Naive thymus-derived CD8-positive, alpha-beta T cell (primary cell): Measurements from ENCODE around the gene TSPAN13. TPM values are rescaled to one million over a fixed set of nuclear protein-coding genes. Genes with fewer than 3 reads are reported as not detected.

Experiments used
- ATAC-seq, 2 donors: fragments of 150-1000 bp; cut with Tn5 transposase in 1 of 2; sonication (Bioruptor Pico), chemical (Tn5 transposase) in 1 of 2; 1 replicate in 1 of 2; 2 replicates in 1 of 2; pipeline ENCODE4 v1.10.0; 2021; ENCODE audit warnings: mild to moderate bottlenecking in 2 of 2, moderate library complexity in 2 of 2
- POLR2A ChIA-PET: fragments of 350-600 bp; sonication (Branson Sonifier 250); formaldehyde crosslinking; loops from one replicate; lab custom pipeline; 2021; ENCODE audit warnings: antibody characterized with exemption; lab: Charles Lee
- DNase-seq, 10 donors: peaks; one replicate each; pipeline versions ENCODE4 v3.0.0 to v3.0.0-alpha.2; 2020 to 2022
- H3K27ac Mint-ChIP-seq, 10 donors: one replicate each; pipeline ENCODE4 v1.8.0; 2020 to 2022; ENCODE audit warnings: mild to moderate bottlenecking in 10 of 10, mixed read lengths in 10 of 10, moderate library complexity in 4 of 10, inconsistent platforms in 1 of 10
- H3K27me3 Mint-ChIP-seq, 5 donors: one replicate each; pipeline ENCODE4 v1.8.0; 2021 to 2022; ENCODE audit warnings: mixed read lengths in 5 of 5
- H3K36me3 Mint-ChIP-seq, 3 donors: one replicate each; pipeline ENCODE4 v1.8.0; 2020 to 2022; ENCODE audit warnings: mixed read lengths in 3 of 3, mild to moderate bottlenecking in 2 of 3, inconsistent platforms in 1 of 3
- H3K4me1 Mint-ChIP-seq, 4 donors: one replicate each; pipeline ENCODE4 v1.8.0; 2021 to 2022; ENCODE audit warnings: mixed read lengths in 4 of 4
- H3K4me3 Mint-ChIP-seq, 10 donors: one replicate each; pipeline ENCODE4 v1.8.0; 2020 to 2022; ENCODE audit warnings: mild to moderate bottlenecking in 10 of 10, mixed read lengths in 10 of 10, moderate library complexity in 6 of 10, inconsistent platforms in 1 of 10
- H3K9me3 Mint-ChIP-seq, 9 donors: one replicate each; pipeline ENCODE4 v1.8.0; 2020 to 2022; ENCODE audit warnings: mixed read lengths in 9 of 9, mild to moderate bottlenecking in 3 of 9, inconsistent platforms in 1 of 9, moderate library complexity in 1 of 9
- polyA plus RNA-seq, 3 donors: library from polyadenylated mRNA; unstranded; fragments of 300-500 nt; fragmentation: Illumina TruSeq; gene quantifications; one replicate each; pipeline ENCODE4 v1.2.3, GENCODE V29; 2021
- total RNA-seq, 8 experiments: library from RNA in 2 of 8; stranded (reverse) in 2 of 8; gene quantifications; one replicate each; pipeline ENCODE4 v1.2.3 and lab custom pipeline; 2021 to 2026

TSPAN13 gene
- total and polyA plus RNA-seq, 5 experiments from 2014 or later: 0.12 to 1.4 (median 0.72) TPM; not detected in 1

GRCh38 chr7:16728811-16729210, 24.7 kb upstream of the TSPAN13 start:
- Mint-ChIP-seq H3K27ac (peak overlapping the region in 1 of 10 donors; percentile 35), H3K27me3 (no peaks in the 10 kb centered on the region), H3K4me3 (no peak overlapping the region), H3K9me3 (no peaks in the 10 kb centered on the region), H3K36me3 (peaks cover 0 to 4% (median 0%) of the 10 kb centered on the region in 3 donors), H3K4me1 (no peaks in the 10 kb centered on the region)
- DNase-seq (no peak), ATAC-seq (no peak)
- POLR2A ChIA-PET: no interaction called here

- H3K27ac Mint-ChIP-seq: no peak overlapping the region
- POLR2A ChIA-PET: no interaction called here
These were observed 24.0 kb upstream of the TSPAN13 start for GRCh38 chr7:16729541-16729940.

GRCh38 chr7:16730937-16731336, 22.6 kb upstream of the TSPAN13 start:
- Mint-ChIP-seq H3K27me3 (no peaks in the 10 kb centered on the region), H3K9me3 (no peaks in the 10 kb centered on the region), H3K27ac (no peak overlapping the region), H3K4me3 (no peak overlapping the region), H3K4me1 (no peaks in the 10 kb centered on the region), H3K36me3 (peaks cover 0 to 4% (median 2%) of the 10 kb centered on the region in 3 donors)
- DNase-seq (no peak), ATAC-seq (no peak)
- POLR2A ChIA-PET: no interaction called here

More at GRCh38 chr7:16729541-16729940, 24.0 kb upstream of the TSPAN13 start:
- peaks cover 0 to 4% (median 2%) of the 10 kb centered on the region in 3 donors for H3K36me3 Mint-ChIP-seq
- H3K4me1 Mint-ChIP-seq: no peaks in the 10 kb centered on the region
- DNase-seq (no peak), ATAC-seq (no peak)
- H3K27me3 Mint-ChIP-seq: no peaks in the 10 kb centered on the region
- H3K9me3 Mint-ChIP-seq: no peaks in the 10 kb centered on the region
- H3K4me3 Mint-ChIP-seq: no peak overlapping the region

- no peak overlapping the region for H3K27ac Mint-ChIP-seq
- no peak for ATAC-seq
- DNase-seq: no peak
- H3K27me3 Mint-ChIP-seq: no peaks in the 10 kb centered on the region
- H3K4me1 Mint-ChIP-seq: no peaks in the 10 kb centered on the region
- H3K4me3 Mint-ChIP-seq: no peak overlapping the region
- no peaks in the 10 kb centered on the region for H3K9me3 Mint-ChIP-seq
- H3K36me3 Mint-ChIP-seq: peaks cover 0 to 4% (median 2%) of the 10 kb centered on the region in 3 donors
- POLR2A ChIA-PET: no interaction called here
These were observed 20.7 kb upstream of the TSPAN13 start for GRCh38 chr7:16732828-16733227.

GRCh38 chr7:16734148-16734726, 19.3 kb upstream of the TSPAN13 start:
- DNase-seq: no peak
- Mint-ChIP-seq H3K27ac (no peak overlapping the region), H3K27me3 (no peaks in the 10 kb centered on the region), H3K4me1 (no peaks in the 10 kb centered on the region), H3K4me3 (no peak overlapping the region), H3K36me3 (peaks cover 0 to 4% (median 2%) of the 10 kb centered on the region in 3 donors), H3K9me3 (no peaks in the 10 kb centered on the region)
- POLR2A ChIA-PET: no interaction called here
- no peak for ATAC-seq

- Mint-ChIP-seq H3K4me3 (no peak overlapping the region), H3K4me1 (no peaks in the 10 kb centered on the region), H3K9me3 (no peaks in the 10 kb centered on the region), H3K27me3 (no peaks in the 10 kb centered on the region), H3K27ac (no peak overlapping the region), H3K36me3 (peaks cover 0 to 4% (median 2%) of the 10 kb centered on the region in 3 donors)
- ATAC-seq (no peak), DNase-seq (no peak)
- POLR2A ChIA-PET: no interaction called here
These were observed 18.5 kb upstream of the TSPAN13 start for GRCh38 chr7:16735020-16735419.

GRCh38 chr7:16738011-16738688, 15.4 kb upstream of the TSPAN13 start:
- ATAC-seq: no peak
- H3K9me3 Mint-ChIP-seq: no peaks in the 10 kb centered on the region
- H3K4me3 Mint-ChIP-seq: no peak overlapping the region
- H3K27ac Mint-ChIP-seq: no peak overlapping the region
- POLR2A ChIA-PET: no interaction called here
- no peaks in the 10 kb centered on the region for H3K4me1 Mint-ChIP-seq
- H3K36me3 Mint-ChIP-seq: peaks cover 0 to 2% (median 0%) of the 10 kb centered on the region in 3 donors
- H3K27me3 Mint-ChIP-seq: no peaks in the 10 kb centered on the region
- no peak for DNase-seq

- Mint-ChIP-seq H3K36me3 (no peaks in the 10 kb centered on the region), H3K27ac (no peak overlapping the region), H3K9me3 (no peaks in the 10 kb centered on the region), H3K4me3 (no peak overlapping the region), H3K27me3 (peaks cover 0 to 5% (median 0%) of the 10 kb centered on the region in 5 donors), H3K4me1 (no peaks in the 10 kb centered on the region)
- no peak for ATAC-seq
- no peak for DNase-seq
- POLR2A ChIA-PET: no interaction called here
These were observed 13.5 kb upstream of the TSPAN13 start for GRCh38 chr7:16739863-16740622.

- H3K9me3 Mint-ChIP-seq: no peaks in the 10 kb centered on the region
- H3K27me3 Mint-ChIP-seq: peaks cover 0 to 5% (median 0%) of the 10 kb centered on the region in 5 donors
These were observed 13.0 kb upstream of the TSPAN13 start for GRCh38 chr7:16740623-16740953.

GRCh38 chr7:16740996-16741395, 12.6 kb upstream of the TSPAN13 start:
- no peaks in the 10 kb centered on the region for H3K36me3 Mint-ChIP-seq
- H3K9me3 Mint-ChIP-seq: no peaks in the 10 kb centered on the region
- no peak overlapping the region for H3K27ac Mint-ChIP-seq
- H3K4me1 Mint-ChIP-seq: no peaks in the 10 kb centered on the region
- DNase-seq (no peak), ATAC-seq (no peak)
- H3K27me3 Mint-ChIP-seq: peaks cover 0 to 5% (median 0%) of the 10 kb centered on the region in 5 donors
- no peak overlapping the region for H3K4me3 Mint-ChIP-seq
- POLR2A ChIA-PET: no interaction called here

More at GRCh38 chr7:16740623-16740953, 13.0 kb upstream of the TSPAN13 start:
- Mint-ChIP-seq H3K36me3 (no peaks in the 10 kb centered on the region), H3K4me3 (no peak overlapping the region), H3K4me1 (no peaks in the 10 kb centered on the region), H3K27ac (no peak overlapping the region)
- no peak for ATAC-seq
- DNase-seq: no peak
- POLR2A ChIA-PET: no interaction called here

GRCh38 chr7:16741676-16742075, 11.9 kb upstream of the TSPAN13 start:
- H3K27me3 Mint-ChIP-seq: peaks cover 0 to 5% (median 0%) of the 10 kb centered on the region in 5 donors
- H3K36me3 Mint-ChIP-seq: no peaks in the 10 kb centered on the region
- POLR2A ChIA-PET: no interaction called here
- ATAC-seq (no peak), DNase-seq (no peak)
- H3K4me1 Mint-ChIP-seq: no peaks in the 10 kb centered on the region
- no peak overlapping the region for H3K4me3 Mint-ChIP-seq
- H3K27ac Mint-ChIP-seq: no peak overlapping the region
- no peaks in the 10 kb centered on the region for H3K9me3 Mint-ChIP-seq

- no peaks in the 10 kb centered on the region for H3K9me3 Mint-ChIP-seq
- peaks cover 0 to 5% (median 0%) of the 10 kb centered on the region in 5 donors for H3K27me3 Mint-ChIP-seq
- no peaks in the 10 kb centered on the region for H3K4me1 Mint-ChIP-seq
- DNase-seq (no peak), ATAC-seq (no peak)
- no peak overlapping the region for H3K4me3 Mint-ChIP-seq
- H3K27ac Mint-ChIP-seq: no peak overlapping the region
- no peaks in the 10 kb centered on the region for H3K36me3 Mint-ChIP-seq
- POLR2A ChIA-PET: no interaction called here
These were observed 11.0 kb upstream of the TSPAN13 start for GRCh38 chr7:16742547-16742946.

- H3K4me1 Mint-ChIP-seq: no peaks in the 10 kb centered on the region
- H3K27ac Mint-ChIP-seq: no peak overlapping the region
- H3K27me3 Mint-ChIP-seq: peaks cover 0 to 8% (median 0%) of the 10 kb centered on the region in 5 donors
- no peak overlapping the region for H3K4me3 Mint-ChIP-seq
- no peak for ATAC-seq
- no peaks in the 10 kb centered on the region for H3K9me3 Mint-ChIP-seq
- DNase-seq: no peak
- POLR2A ChIA-PET: no interaction called here
- no peaks in the 10 kb centered on the region for H3K36me3 Mint-ChIP-seq
These were observed 10.3 kb upstream of the TSPAN13 start for GRCh38 chr7:16743236-16743635.
